ENCODE data around the gene DAND5.
A peak's percentile ranks its signal among the peaks of the same experiment; 100 is the strongest.

DAND5 gene

GRCh38 chr19:12995596-12996405 is 26.4 kb downstream of the DAND5 start:
- DNase-seq: no peak

GRCh38 chr19:12996406-12997094 is 27.2 kb downstream of the DAND5 start:
- no peak for DNase-seq

- no peak for DNase-seq
These were observed 28.0 kb downstream of the DAND5 start for GRCh38 chr19:12997179-12997966.

GRCh38 chr19:12997967-12998940 is 28.9 kb downstream of the DAND5 start:
- no peak for DNase-seq

GRCh38 chr19:13001166-13001501 is 31.8 kb downstream of the DAND5 start:
- DNase-seq: no peak

GRCh38 chr19:13001502-13002165 is 32.3 kb downstream of the DAND5 start:
- DNase-seq: no peak

GRCh38 chr19:13002166-13002898 is 33.0 kb downstream of the DAND5 start:
- DNase-seq: peak; percentile 51

- no peak for DNase-seq
These were observed 33.7 kb downstream of the DAND5 start for GRCh38 chr19:13003081-13003480.

GRCh38 chr19:13004273-13004672 is 34.9 kb downstream of the DAND5 start:
- DNase-seq: no peak

GRCh38 chr19:13005253-13005652 is 35.9 kb downstream of the DAND5 start:
- no peak for DNase-seq

GRCh38 chr19:13005861-13006370 is 36.5 kb downstream of the DAND5 start:
- no peak for DNase-seq

- no peak for DNase-seq
These were observed 37.3 kb downstream of the DAND5 start for GRCh38 chr19:13006431-13007281.

GRCh38 chr19:13007292-13008045 is 38.1 kb downstream of the DAND5 start:
- DNase-seq: no peak

- no peak for DNase-seq
These were observed 39.8 kb downstream of the DAND5 start for GRCh38 chr19:13008926-13009787.

- no peak for DNase-seq
These were observed 40.9 kb downstream of the DAND5 start for GRCh38 chr19:13010038-13010991.

- no peak for DNase-seq
These were observed 41.7 kb downstream of the DAND5 start for GRCh38 chr19:13010992-13011652.
